DMS53 treated with DMSO at 0.1 percent for 48 hours (cell line): Measurements from ENCODE around the gene MBNL2.

ENCODE experiments used
- DNase-seq: peaks from one replicate; lab custom pipeline; 2025; ENCODE audit not compliant: unreplicated experiment; lab: John Stamatoyannopoulos, UW

MBNL2 gene

DNA sequence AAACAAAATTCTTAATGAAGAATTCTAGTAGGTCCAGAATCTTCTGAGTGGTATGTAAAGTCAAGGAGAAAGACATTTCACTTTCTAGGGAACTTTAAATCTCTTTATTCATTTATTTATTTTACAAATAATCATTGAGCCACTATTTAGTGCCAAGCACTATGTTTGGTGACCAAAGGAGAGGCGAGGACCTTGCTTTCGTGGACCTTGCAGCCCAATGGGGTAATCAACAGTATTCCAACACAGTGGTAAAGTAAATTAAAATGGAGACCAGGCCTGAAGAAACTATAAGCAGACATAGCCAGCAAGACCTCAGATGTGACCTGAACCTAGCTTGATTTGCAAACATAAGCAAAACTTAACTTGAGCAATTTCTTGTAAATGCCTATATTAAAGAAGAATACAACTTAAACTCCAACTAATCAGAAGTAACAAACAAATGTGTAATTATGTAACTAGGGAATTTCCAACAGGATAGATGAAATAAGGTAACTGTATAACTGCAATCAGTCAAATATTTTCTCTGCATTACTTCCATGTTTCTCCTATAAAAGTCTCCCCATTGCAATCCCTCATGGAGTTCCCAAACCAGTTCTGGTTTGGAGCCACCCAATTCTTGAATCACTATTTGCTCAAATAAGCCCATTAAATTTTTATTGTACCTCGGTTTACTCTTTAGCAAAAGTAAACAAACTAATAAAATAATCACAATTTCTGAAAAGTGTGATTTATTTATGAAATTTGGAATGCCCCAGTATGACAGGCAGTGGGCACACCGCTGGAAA lies 67.6 kb downstream of the MBNL2 start:
- no peak for DNase-seq

DNA sequence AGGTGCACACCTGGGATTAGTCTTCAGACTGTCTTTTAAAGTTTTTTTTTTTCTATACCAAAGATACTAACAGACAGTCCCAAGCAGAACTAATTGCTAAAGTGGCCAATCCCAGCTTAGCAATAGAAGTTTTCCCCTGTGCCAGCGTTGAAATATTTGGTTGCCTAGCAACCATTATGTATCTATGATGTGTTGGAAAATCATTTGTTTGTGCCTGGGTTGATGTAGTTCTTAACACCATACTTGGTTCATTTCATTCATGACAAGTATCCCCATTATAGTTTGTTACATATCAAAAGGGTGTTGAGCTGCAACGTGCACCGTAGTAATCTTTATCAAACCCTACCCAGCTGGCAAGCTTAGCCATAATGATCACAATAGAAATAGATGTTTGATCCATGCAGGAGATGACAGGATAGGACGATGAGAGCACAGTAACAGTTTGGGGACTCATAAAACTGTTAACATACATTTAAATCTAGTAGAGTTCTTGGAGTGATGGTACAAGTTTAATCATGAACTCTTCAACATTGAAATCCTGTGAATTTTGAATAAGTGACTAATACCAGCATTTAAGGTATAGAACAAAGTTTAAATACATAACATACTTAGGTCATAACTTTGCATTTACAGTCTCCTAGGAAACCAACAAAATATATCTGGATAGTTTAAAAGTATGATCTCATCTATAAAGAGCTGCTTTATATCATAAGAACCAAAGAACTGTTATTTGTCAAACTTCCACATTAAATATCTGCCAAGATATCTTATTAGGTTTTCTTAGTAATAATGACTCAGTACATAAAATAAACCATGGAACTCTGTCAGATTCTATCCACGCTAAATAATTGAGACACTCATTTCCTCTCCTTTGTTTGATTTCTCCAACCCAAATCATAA lies 73.4 kb downstream of the MBNL2 start:
- no peak for DNase-seq

DNA sequence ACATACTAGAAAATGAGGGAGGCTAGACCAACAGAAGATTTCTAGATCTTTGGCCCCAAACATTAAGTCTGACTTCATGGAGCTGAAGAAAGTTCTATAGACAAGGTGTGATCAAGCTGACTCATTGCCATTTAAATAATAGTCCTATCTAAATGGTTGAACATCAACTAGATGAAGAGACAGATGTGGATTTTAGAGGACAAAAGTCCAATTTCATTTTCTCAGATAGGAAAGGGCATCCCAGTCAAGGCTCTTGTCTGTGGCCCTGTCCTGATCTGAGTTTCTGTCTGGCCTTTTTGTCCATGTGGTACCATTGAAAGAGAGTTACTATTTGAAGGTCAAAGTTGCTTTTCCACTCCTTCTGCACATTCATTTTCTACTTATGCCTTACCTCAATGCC lies 74.6 kb downstream of the MBNL2 start:
- DNase-seq: no peak

DNA sequence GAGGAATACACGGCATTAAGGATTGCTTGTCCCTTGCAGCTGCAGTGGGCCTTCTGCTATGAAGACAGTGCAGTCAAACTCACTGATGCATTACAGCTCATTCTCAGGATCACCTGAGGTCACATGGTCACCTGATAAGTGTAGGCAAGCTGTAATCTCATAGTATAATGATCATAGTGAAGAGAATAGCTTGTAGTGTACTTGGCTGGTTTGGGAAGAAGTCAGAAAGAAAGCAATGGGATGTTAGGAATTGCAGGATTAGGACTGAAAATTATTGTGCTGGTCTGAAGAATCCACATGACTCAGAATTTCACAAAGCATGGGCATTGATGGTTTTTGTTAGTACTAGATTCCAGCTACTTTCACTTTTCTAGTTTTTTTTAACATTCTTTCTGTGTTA lies 76.7 kb downstream of the MBNL2 start:
- DNase-seq: no peak

DNA sequence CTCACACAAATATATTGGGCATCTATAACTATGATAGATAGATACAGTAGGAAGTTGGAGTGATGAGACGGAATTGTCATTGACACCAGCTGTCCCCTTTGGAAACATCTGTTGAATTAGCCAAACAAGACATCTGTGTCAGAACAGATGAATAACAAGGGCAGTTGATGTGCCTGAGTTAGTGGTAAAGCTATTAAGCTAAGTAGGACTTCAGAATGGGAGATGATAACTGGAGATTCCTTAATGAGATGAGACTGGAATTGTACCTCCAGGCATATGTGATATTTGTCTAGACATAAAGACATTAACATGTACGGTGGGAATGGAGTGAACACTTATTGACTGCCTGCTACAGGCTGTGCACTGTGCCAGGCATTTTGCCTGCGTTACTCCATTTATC lies 78.7 kb downstream of the MBNL2 start:
- no peak for DNase-seq

DNA sequence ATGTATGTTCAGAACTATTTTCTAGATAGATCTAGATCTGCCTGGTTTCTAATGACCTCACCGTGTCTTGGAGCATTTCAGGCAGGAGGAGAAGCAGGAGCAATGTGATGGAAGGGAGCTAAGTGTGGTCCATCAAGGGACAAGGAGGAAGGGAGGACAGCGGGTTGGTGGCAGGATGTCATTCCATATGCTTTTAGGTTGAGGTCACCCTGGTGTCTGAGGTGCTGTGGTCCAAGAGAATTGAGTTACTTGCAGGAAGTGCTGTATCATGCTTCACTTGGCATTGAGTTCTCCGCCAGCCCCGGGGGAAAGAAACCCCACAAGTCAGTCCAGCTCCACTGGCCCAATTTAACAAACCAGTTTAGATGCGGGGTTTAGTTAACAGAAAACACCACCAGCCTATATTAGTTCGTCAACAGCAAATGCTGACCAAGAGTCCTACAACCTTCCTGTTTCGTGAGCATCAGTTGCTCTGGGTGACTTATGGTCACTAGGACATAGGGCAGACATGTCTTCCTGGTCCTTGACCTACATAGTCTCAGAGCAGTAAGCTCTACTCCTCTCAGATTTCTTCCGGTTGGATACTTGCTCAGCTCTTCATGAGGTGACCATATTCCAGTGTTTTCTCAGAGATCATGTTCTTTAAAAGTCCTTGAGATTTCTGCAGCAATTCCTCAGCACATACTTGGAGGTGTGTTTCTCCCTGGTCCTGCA lies 79.4 kb downstream of the MBNL2 start:
- DNase-seq: no peak

DNA sequence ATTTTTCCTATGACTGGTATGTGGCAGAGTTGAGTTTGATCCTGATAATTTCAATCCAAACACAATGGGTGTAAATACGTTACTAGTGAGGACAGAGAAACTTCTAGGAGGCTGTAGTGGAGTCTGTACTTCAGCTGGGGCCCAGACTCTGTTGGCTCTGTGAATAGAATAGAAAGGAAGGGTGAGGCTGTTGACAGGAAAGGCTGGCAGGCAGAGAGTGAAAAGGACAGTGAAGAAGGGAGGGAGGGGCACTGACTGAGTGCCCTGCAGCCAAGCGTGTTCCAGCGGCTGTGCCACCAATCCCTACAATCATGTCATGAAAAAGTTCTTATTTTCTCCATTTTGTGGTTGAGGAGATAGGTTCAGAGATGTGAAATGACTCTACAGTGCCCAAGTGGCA lies 80.5 kb downstream of the MBNL2 start:
- no peak for DNase-seq

DNA sequence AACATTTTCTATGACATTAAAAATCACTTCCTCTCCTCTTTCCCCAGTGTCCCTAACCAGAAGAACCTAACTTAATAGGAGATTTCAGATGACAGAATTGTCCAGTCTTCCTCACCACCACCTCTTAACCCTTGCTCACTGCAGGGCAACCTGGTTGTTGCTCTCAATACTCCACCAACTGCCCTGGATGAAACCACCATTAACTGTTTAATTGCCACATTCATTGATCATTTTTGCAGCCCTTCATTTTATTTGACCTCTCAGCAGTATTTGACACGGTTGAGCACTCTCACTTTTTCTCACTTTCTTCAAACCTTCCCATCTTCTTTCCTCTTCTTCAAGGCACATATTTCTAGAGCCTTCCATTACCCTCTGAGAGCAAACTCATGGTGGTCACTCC lies 84.0 kb downstream of the MBNL2 start:
- no peak for DNase-seq

DNA sequence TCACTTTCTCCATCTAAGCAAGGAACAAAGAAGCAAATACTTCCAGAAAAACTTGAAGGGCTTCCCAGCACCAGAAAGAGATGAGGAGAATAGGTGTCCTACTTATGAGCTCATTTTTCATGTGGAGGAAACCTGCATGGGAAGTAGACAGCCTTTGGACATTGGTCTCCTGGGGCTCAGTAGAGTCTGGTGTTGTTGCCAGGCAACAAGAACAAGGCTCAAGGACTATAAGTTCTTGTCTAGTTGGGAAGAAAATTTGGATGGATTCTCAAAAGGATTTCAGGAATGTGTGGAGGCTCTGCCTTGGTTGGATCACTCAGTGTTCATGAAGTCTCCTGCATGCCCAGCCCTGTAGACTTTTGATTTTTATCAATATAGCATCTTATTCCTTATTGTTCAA lies 84.5 kb downstream of the MBNL2 start:
- DNase-seq: no peak

DNA sequence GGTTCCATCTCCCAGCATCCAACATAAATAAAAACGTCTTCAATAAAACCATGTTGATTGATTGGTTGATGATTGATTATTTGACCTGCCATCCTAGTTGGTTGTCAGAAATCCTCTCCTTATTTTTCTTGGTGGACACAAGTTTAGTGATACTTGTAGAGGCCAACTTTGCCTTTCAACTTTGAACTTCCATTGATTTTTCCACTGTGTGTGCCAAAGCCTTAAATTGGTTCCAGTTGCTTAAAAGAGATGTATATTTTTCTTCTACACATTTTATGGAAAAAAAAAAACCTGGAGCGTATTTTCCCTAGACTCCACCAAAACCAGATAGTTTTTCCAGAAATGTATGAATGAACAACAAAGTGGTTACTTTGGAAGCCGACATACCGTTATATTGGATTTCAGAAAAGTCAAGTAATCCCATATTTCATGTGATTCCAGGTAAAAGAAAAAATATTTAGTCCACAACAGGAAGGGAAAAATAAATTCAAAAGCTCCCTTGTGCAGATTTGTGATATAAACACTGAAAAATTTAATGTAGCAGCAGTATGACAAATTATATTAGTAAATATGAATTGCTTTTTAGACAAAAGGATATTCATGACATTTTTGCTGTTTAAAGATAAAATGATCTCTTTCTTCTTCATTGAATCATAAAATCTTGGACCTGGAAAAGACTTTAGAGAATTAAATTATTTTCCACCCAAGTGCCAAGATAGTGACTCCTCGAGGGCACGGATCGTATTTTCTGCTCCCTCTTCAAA lies 85.2 kb downstream of the MBNL2 start:
- no peak for DNase-seq

DNA sequence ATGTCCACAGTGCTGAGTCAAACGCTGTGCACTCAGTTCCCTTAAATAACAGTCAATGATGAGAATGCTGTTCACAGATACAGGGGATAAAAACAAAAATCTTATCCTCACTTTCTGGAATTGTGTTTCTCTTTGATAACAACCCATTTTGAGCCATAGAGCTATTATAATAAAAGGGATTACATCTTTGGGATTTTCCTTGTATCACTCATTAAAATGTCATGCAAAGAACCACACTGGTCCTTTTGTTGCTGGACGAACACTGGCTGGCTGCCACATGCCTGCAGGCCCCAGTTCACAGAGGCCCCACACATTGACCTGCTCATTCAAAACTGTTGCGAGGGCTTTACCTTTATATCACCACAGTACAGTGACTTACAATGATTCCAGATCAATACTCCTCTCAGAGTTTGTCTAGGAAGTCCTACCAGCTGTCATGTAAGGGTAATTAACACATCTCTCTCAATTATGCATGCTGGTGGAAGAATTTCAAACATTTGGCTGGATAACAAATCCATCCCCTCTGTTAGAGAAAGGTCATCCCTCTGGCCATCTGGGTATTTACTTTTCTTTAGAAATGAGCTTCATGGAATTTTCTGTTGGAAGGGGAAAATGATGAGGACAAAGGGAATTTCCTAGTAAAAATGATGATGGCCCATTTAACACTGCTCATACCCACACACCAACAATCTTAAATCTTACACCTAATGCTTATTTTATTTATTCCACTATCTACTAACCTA lies 85.9 kb downstream of the MBNL2 start:
- no peak for DNase-seq

DNA sequence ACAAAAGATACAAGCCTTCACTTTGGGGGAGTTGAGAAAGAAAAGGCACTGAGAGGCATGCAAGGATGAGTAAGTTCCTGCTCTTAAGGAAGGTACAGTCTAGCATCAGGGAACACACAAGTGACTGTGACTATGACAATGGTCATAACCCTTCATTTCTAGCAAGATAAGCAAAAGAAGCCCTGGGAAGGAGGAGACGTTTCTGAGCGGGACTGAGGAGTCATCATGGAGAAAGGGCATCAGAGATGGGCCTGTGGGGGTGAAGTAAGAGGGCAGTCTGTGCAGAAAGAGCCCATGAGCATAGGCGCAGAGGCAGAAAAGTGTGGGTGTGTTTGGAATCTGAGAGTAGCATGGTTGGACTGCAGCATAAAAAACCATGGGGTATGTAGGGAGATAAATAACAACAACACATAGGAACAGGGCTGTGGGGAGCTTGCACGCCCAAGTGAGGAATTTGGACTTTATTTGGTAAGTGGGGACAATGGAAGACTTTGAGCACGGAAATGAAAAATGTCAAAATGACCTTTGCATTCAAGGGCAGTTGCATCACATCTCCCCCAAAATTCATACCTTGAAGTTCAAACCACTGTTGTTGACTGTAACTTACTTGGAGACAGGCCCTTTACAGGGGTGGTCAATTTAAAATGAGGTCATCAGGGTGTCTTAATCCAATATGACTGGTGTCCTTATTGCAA lies 86.7 kb downstream of the MBNL2 start:
- DNase-seq: no peak

DNA sequence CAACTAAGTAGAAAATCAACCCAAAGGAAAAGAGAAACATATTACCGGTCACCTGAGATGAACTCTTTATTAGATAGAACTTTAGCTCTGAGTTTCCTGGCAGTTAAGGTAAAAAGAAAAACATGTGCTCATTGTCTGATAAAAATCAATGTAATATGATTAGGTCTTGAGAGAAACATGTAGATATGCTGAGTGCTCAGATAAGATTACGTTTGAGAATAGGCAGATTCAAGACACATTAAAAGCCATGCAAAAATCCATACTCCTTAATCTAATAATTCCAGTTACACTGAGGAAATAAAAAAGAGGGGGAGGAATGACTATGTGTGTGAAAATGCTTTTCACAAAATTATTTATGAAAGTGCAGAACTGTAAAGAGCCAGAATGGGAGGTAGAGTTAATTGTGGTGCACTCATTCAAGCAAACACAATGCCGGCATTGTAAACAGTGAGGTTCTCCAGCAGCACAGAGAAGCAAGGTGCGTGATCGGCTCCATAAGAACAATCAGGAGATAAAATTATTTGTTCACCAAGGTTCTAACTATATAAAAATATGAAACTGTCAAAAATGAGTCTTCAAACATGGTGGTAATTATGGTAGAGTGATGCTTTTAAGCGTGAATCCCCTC lies 88.8 kb downstream of the MBNL2 start:
- no peak for DNase-seq

DNA sequence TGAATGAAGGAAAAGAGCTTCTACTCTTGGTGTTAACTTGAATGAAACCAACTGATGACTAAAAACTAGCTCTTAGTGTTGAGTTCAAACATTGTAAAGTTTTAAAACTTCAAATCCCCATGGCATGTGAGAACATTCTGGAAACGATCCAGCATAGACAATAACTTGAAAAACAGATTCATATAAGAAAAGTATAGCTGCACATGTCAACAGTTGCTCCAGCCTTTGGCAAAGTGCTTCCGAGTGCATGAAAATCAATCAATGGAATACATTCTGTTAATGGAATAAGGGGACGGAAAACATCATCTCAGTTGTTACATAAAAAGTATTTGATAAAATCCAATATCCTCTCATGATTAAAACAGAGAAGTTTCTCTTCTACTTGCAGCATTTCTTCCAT lies 89.8 kb downstream of the MBNL2 start:
- no peak for DNase-seq

DNA sequence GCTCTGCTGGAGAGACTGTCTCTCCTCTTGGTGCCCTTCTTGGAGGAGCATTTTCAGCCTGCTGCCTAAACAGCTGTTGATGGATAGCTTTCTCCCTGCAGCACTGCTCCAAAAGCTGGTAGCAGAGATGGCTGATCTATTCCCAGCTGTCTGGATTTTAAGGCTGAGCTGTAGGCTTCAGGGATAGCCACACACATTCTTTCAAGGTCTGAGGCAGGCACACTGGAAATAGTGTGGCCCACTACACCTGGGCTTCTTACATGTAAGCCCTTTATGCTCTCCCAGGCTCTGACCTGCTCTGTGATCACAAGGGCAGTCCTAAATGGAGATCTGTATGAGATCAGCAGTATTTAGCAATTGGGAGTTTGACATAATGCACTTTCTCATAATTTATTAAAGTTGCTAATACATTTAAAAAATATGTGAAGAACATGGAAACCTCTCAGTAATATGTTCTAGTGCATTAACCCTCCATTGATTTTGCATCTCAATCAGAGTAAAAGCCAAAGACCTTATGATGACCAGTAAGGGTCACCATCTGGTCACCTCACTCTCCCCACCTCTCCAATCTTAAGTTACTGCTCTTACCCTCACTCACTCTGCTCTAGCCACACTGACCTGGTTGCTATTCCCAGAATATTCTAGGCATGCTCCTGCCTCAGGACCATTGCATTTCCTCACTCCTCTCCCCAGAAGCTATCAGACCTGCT lies 91.6 kb downstream of the MBNL2 start:
- no peak for DNase-seq

DNA sequence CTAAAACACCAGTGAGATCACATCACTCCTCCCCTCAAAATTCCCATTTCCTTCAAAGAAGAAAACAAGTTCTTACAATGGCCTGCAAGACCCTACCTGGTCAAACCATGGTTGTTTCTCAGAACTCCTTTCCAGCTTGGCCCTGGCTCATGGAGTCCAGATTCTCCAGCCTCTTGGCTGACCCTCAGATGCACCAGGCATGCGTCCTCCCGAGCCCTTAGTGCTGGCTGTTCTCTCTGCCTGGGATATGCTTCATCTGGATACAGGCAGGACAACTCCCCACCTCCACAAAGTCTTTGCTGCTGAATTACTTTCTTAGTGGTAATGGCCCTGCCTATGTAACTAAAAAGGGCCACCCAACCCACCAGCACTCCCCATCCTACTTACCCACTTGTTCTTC lies 94.3 kb downstream of the MBNL2 start:
- no peak for DNase-seq

DNA sequence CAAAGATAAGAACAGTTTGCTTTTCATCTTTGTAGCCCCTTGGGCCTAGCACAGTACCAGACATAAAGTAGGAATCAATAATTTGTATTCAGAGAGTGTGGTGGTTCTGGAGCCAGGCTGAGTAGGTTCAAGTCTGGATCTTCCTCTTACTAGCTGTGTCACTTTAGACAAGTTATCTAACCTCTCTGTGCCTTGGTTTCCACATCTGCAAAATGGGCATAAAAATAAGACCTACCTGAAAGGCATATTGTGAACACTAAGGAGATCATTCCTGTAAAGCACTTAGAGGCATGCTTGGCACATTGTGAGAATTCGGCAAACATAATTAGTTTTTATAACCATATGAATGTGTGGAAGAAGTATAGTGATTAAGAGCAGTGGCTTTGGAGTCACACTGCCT lies 95.8 kb downstream of the MBNL2 start:
- DNase-seq: no peak

DNA sequence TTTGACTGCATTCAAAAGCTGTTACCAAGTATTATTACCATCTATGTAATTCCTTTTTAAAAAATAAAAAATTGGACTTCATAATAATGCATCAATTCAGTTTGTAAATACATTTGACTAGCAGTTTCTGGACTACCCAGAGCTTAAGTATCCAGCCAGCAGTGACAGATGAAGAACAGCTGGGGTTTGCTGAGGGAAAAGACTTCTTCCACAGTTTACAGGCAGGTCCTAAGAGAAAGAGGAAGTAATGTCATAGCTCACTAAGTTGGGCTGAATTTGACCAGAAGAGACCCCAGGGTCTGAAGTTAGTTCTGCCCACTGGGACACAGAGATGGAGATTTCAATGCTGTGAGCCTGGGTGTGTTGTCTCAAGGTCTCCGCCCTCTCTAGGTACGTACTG lies 96.4 kb downstream of the MBNL2 start:
- no peak for DNase-seq
